T-helper 1 cell treated with Interleukin-12 subunit alpha and Interleukin-12 subunit beta and Interleukin-4 antibody, amounts not matched to agents 30 ng/mL and 1 ng/mL, for 36 hours (primary cell): Measurements from ENCODE around the gene SYNDIG1. TPM values are rescaled to one million over a fixed set of nuclear protein-coding genes. Genes with fewer than 3 reads are reported as not detected.

Experiments used
- intact Hi-C: fragments of 100-400 bp; cut with micrococcal nuclease; formaldehyde crosslinking; loops from one replicate; pipeline ENCODE4 v1.15.1; 2024
- total RNA-seq: library from RNA; stranded (reverse); gene quantifications from 2 replicates; pipeline ENCODE4 v1.2.3, GENCODE V29; 2022

The SYNDIG1 gene
- total RNA-seq, result not detected in 2 replicates

DNA sequence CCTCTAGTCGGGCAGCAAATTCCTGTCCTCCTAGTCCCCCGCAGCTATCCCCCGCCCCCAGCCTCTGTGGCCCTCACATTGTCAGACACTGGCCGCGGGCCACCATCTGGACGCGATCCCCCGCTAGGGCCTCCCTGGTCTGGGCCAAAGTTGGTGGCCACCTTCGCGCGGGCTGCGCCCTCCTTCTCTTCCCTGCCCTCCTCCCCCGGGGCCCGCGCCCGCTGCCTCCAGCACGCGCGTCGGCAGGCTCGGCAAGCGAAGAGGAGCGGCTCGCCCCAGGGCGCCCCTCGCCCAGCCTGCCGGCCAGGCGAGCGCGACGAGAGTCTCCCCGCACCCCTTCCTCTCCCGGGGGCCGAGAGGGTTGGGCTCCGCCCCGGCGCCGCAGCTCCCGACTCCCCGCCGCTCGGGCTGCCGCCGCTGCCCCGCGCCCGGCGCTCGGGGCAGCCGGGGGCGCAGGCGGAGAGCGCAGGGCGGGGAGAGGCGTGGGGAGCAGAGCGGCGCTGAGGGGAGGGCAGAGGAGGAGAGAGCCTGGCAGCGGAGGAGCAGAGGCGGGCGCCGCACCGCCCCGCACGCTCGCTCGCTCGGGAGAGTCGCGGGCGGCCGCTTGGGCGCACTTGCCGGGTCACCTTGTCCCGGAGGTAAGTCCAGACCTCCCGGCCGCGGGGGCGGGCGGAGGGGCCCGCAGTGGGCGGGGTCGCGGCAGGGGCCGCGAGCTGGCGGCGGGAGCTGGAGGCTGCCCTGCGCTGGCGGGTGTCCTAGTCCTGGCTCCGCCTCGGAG, at the start of gene SYNDIG1:
SYNDIG1 (plus strand) TSS at position 514 of the 778 bp plus-strand sequence. CDS start 73,469 bp downstream, outside the sequence.
- intact Hi-C loops, result no loop called here

DNA sequence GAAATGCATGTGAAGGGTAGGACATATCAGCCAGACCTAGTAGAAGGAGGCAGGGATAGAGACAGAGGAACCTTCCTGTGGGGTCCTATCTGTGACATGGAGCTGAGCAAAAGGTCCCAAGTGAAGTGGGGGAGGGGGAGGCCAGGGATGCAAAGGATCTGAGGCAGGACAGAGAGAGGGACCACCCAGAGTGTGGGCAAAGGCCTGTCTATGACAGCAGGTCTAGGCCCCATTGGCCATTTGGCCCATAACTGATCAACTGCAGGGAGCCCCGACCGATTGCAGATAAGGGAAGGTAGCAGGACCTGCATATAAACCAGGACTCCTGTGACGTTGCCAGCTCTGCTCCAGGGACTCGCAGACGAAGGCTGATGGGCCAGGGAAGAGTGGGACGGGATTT, 49.6 kb upstream of the SYNDIG1 start:
- intact Hi-C loops, result no loop called here

DNA sequence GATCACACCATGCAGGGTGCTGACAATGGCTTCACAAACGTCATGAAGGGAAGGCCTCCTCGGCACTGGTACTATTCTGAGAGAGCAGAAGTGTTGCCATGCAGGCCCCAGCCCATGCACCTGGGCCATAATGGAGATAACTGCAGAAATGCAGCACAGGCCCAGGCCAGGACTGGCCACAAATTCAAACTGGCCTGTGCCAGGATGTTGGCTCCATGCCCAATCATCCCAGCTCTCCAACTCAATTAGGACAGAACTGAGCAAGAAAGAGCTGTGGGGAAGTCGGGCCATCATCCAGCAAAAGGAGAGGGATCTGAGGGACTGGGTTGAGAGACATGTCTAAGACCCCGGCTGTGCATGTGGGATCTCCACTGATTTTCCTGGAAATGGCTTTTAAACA, 48.9 kb upstream of the SYNDIG1 start:
- intact Hi-C loops, result no loop called here

DNA sequence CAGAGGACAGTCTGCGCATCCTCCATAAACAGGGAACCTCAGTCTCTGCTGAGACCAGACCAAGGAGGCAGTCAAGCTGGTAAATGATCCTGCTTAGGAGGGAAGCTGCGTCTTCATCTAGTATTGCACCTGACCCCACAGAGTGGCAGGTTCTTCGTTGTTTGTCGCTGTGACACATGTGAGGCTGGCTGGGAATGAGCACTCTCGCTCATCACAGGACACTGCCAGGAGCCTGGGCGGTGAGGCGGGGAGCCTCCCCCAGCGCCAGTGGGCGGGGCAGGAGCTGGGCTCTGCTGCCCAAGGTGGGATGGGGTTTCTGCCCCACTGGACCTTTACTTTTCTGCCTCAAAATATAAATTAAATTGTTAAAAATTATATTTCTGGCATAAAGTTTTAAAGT, 48.4 kb upstream of the SYNDIG1 start:
- intact Hi-C loops, result no loop called here

DNA sequence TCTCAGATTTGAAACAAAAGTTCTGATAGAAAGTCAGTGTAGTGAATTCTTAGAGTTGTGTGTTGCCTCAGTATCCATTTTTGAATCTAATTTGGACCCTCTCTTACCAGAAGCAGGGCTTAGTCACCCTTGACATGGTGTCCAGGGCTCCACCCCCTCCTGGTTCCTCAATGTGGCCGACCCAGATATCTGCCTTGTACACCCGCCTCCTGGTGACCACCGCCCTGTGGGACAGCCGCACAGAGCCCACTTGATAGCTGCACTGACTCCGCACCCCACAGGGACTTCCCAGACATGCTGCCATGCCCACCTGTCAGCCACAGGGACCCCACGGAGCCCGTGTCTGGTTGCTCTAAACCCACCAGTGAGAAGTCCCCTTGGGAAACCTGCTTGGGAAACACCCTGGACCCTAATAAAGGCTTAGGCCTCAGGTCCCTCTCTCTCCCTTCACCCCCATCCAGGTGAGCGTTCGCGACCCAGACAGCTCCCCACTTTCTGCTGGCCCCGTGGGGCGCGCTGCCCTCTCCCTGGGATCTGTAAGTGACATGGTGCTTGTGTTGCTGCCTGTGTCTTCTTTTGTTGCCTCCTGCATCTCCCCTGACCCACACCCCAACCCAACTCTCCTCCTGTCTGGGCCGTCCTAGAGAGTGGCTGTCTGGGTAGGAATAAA, 47.2 kb upstream of the SYNDIG1 start:
- intact Hi-C loops, result no loop called here

DNA sequence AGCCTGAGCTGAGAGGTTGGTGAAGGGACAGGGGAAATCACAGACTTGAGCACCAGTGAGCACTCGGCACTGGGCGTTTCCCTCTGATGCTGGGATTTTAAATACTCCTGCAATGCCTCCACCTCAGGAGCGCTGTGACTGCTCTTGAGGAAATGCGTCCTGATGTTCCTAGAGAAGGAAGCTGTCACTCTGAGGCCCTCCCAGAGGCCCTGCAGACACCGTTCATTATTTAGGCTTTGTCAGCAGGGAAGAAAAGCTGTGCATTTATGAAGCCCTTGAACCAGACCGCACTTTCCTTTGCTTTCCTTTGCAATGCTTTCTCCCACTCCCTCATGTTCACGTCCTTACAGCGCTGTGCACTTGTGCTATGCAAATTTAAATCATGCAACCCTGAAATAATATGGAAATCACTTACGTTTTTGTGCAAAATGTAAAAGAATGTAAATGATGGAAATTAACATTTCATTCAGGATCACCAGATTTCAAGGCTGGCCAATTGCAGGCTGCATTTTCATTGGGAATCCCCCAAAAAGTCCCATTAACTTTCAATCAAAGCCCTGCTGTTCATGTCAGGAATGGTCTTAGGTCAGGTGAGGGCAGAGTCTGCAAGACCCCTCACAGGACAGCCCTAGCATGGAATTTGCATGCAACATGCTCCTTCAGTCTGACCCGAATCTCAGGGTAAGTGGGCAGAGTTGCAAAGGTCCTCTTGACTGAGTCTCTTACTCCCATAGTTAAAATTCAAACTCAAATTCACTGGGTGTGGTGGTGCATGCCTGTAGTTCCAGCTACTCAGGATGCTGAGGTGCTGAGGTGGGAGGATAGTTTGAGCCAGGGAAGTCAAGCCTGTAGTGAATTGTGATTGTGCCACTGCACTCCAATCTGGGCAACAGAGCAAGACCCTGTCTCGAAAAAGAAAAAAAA, 45.8 kb upstream of the SYNDIG1 start:
- intact Hi-C loops, result no loop called here

DNA sequence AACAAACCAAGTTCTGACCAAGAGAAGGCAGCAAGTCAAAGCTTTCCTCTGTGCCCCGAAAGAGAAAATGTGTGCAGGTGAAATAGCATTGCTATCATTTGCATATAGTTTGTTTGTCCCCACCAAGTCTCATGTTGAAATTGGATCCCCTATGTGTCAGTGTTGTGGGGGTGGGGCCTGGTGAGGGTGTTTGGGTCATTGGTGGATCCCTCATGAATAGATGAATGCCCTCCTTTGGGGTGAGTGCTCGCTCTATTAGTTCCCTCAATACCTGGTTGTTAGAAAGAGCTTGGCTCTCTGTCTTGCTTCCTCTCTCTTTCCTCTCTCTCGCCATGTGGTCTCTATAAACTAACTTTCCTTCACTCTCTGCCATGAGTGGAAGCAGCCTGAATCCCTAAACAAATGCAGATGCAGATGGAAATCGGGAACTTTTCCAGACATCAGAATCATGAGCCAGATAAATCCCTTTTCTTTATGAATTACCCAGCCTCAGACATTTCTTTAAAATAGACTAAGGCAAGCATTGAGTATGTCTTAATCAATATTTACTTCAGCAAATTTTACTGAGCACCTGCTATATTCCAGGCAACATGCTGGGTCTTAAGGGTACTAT, 43.8 kb upstream of the SYNDIG1 start:
- intact Hi-C loops, result no loop called here

DNA sequence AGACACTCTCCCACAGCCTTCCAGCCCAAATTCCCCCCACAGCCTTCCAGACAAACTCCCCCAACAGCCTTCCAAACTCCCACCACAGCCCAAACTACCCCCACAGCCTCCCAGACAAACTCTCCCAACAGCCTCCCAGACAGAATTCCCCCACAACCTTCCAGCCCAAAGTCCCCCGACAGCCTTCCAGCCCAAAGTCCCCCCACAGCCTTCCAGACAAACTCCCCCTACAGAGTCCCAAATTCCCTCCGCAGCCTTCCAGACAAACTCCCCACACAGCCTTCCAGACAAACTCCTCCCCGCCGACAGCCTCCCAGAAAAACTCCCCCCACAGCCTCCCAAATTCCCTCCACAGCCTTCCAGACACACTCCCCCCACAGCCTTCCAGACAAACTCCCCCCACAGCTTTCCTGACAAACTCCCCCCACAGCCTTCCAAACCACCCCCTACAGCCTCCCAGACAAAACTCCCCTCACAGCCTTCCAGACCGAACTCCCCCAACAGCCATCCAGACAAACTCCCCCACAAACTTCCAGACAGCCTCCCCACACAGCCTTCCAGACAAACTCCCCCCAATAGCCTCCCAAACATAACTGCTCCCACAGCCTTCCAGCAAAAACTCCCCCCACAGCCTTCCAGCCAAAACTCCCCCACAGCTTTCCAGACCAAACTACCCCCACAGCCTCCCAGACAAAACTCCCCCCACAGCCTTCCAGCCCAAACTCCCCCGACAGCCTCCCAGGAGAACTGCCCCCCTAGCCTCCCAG, 38.0 kb upstream of the SYNDIG1 start:
- intact Hi-C loops, result no loop called here

DNA sequence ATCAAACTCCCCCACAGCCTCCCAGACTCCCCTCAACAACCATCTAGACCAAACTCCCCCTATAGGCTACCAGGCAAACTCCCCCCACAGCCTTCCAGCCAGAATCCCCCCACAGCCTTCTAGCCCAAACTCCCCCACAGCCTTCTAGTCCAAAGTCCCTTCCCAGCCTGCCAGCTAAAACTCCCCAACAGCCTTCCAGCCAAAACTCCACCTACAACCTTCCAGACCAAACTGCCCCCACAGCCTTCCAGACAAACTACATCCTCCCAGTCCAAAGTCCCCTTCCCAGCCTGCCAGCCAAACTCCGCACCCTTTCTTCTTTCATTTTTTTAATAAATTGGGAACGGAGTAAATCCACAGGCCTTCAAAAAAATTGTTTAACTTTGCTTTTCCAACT, 37.4 kb upstream of the SYNDIG1 start:
- intact Hi-C loops, result no loop called here

DNA sequence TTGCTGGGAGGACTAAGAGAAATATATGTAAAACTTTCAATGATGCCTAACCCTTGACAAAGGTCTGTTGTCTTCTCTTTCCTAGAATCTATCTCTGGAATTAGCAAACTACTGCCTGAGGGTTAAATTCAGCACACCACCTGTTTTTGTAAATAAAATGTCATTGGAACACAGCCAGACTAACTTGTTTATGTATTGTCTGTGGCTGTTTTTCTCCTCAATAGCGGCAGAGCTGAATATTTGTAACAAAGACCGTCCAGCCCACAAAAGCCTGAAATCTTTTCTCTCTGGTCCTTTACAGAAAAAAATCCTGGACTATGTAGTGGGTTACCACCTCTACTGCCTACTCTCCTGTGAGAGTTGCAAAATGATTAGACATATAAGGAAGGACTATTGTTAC, 33.3 kb upstream of the SYNDIG1 start:
- intact Hi-C loops, result no loop called here

DNA sequence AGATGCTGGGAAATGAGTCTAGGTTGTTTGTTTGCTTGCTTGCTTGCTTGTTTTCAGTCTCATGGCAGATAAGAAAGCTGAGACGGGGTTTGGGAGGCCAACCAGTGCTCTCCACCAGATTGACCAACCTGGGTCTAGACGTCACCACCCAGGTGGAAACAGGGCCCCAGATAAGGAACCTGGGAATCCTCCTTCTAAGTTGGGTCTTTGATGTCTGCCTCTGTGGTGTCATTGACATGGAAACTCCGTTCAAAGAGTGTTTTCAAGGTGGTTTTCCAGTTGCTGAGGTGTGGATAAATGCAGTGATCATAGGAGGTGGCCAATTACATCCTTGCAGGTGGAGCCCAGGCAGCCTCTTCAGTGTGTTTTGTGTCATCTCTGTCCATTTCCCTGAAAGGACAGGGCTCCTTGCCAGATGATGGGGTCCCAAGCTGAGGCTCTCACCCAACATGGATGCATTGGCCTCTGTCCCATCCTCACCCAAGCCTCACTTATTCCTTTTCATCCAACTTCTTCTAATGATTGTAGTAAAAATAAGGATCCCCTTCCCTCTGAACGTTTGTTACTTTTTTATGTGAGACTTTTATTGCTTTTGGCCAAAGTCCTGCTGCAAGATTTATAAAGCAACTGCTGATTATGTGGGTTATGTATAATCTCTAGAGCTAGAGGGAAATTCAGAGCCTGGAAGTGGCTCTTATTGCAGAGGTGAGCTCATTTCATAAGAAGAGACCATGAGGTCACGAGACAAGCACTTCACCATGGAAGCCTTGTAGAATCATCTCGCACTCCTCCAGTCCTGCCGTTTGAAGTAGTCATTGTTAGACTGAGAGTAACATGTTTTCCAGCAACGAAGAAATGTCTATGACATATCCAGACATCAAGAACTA, 32.0 kb upstream of the SYNDIG1 start:
- intact Hi-C loops, result no loop called here

DNA sequence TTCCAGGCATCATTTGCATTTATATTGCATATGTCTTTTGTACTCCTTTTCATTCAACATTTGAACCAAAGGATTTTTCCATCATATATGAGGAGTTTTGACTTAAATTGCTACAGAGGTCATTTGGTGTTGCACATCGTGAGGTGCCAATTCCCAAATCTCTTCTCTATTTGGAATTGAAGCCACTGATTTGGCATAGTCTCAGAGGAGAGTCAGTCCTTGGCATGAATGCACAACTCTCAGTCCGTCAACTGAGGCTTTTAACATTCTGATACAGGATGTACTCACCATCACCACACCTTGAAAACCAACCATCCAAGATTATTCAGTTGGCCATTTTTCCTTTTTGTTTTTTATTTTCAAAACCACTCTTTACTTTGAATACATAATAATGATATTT, 31.1 kb upstream of the SYNDIG1 start:
- intact Hi-C loops, result no loop called here

DNA sequence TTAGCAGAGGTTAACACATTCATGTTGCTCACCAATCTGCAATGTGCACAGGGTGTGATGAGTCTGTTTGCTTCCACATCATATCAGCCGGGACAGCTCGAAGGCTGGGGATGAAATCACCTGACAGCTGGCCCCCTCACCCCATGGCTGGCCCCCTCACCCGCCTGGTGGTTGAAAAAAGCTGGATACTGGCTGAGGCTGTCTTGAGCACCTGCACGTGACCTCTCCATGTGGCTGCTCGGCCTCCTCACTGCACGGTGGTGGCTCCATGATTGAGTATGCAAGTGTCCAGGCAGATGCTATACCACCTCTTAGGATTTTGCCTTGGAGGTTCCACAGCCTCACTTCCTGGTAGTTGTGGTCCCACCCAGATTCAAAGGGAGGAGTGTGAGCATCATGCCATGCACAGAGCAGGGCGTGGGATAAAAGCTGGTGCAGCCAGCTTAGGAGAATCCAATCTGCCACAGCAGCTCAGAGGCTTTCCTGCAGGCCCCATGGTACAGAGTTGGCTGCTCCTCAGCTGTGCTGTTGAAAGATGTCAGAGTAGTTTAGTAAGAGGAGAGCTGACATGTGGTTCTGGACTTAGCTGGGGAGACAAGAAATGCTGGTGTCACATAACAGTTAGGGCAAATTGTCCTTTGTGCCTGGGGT, 29.6 kb upstream of the SYNDIG1 start:
- intact Hi-C loops, result no loop called here

DNA sequence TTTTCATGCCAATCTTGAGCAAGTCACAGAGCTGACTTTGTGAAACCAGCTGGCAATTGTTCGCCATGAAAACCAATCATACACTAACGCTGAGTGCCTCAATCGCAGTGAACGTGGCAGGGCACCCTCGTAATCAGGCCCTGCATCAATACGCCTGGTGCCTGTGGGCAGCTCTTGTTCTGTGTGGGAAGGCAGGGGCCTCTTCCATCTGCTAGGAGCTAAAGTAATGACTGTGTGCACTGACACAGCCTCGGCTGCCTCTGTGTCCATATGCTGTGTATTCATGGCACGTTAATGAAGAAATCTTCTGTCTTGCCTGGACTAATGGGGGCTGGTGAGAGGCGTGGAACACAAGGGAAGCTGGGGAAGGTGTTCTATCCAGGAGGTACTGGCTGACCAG, 27.8 kb upstream of the SYNDIG1 start:
- intact Hi-C loops, result no loop called here

DNA sequence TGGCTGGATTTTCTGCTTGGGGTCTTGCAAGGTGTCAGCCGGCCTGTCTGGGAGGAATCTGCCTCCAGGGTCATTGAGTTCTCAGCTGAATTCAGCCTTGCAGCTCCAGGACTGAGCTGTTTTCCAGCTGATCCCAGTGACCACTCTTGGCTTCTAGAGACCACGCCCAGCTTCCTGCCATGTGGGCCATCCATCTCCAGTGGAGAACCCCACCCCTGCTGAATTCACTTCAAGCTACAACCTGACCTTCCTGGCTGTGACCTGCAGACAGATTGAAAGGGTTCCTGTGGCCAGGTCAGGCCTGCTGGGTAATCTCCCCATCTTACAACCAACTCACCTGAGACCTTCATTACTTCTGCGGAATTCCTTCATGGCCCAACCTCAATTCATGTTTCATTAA, 26.5 kb upstream of the SYNDIG1 start:
- intact Hi-C loops, result no loop called here

DNA sequence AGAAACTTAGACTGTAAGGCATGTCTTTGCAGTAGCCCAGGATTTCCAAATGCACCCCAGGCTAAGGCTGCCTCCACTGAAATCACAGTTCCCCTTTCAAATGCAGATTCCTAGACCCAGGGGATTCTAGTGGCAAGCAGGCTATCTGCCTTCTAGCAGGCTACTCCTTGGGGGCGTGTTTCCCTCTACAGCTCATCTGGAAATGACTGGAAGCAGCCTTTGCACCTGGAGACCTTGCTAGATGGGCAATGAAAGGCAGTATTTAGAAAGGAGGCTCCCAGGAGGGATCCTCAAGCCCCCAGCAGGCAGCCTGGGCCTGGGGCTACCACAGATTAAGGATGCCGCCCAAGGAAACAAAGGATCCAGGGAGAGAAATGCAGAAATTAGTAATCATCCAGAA, 26.0 kb upstream of the SYNDIG1 start:
- intact Hi-C loops, result no loop called here

DNA sequence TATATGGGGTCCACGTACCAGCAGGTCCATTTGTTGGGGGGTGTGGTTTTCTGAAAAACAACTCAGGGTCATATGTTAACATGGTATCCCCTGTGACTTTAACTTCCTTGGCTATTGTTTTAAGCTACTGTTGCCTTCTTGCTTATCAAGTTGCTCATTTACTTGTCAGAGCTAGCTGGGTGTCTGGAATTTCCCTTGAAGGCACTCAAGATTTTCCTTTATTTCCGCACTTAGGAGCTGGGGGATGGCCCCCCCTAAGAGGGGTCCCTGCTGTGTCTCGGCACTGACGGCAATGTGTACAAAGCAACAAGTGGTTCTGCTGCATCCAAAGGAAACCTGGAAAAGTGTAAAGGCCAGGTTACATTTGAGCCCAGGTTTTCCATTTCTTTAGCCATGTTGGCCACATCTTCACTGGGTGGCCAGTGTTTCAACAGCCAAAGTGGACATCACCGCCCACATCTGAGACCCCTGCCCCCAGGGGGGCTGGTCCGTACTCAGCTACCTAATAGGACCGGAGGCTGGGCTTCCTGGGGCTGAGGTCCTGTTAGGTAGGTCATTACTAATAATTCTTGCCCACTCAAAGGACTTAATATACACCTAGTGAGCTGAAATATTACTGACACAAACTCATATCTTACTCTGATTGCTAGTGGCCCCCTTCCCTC, 24.8 kb upstream of the SYNDIG1 start:
- intact Hi-C loops, result no loop called here

DNA sequence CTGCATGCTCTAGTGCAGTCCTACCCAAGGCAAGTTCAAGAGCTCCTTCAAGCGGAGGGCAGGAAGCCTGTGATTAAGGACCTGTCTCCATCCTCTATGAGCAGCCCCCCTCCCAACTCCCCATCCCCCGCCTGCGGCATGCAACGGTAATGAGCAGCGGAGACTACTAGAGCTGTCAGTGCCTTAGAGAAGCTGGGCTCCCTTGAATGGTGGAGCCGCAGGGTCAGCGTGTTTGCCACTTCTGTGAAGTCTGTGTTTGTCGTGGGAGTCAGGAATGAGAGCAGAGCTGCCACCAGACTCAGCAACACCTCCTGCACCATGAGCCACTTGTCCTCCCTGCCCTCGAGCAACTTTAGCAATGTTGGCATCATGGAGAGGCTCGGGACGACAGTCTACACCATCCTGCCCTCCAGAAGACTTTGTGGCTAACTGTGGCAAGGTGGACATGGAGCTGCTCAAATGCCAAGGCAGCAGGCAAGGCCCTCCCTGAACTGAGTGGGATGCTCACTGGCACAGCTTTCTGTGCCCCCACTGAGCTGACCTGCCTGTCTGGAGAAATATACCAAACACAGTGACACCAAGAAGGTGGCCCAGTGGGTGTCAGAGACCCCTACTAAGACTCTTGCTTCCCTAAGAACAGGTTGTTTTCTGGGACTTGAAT, 23.8 kb upstream of the SYNDIG1 start:
- intact Hi-C loops, result no loop called here
